ENCODE measurements around the gene SMIM31. TPM values are rescaled to one million over a fixed set of nuclear protein-coding genes. Genes with fewer than 3 reads are reported as not detected.

The SMIM31 gene
- polyA plus RNA-seq, 3 donors = 1.0 TPM; not detected in 2

GRCh38 chr4:164847967-164848649 is 94.2 kb downstream of the SMIM31 start:
- 36 to 63% (median 41%) methylated on average over 2 of the region's 2 CpGs for WGBS, 3 donors
- no peak overlapping the region for H3K27ac ChIP-seq (ENCODE audit: low read depth, low read length)

Other genes starting within 250 kb of the SMIM31 start
- gene APELA, start 123.0 kb downstream of the SMIM31 start, polyA plus RNA-seq = not detected
- 1 to 10 TPM in 2 of 3 donors, under 1 TPM in 1; 0.38 to 2.0 (median 1.2) TPM for gene TRIM61, start 223.5 kb downstream of the SMIM31 start, polyA plus RNA-seq

Measured in adipose tissue (tissue), 3 donors.